Left ventricle myocardium inferior (tissue), 1 donor: Measurements from ENCODE around the gene MAP3K7CL. TPM values are rescaled to one million over a fixed set of nuclear protein-coding genes. Genes with fewer than 3 reads are reported as not detected.
A peak's percentile ranks its signal among the peaks of the same experiment; 100 is the strongest.

Source experiments
- DNase-seq: peaks from one replicate; pipeline ENCODE4 v3.0.0-alpha.2; 2020
- H3K27ac ChIP-seq: fragments of 200-600 bp; replicated peaks from 2 replicates; pipeline ENCODE4 v1.8.0; 2021
- H3K27me3 ChIP-seq: fragments of 200-600 bp; 2 replicates; pipeline ENCODE4 v1.8.0; 2021; ENCODE audit warnings: low read depth
- H3K36me3 ChIP-seq: fragments of 200-600 bp; 2 replicates; pipeline ENCODE4 v1.8.0; 2021
- H3K4me1 ChIP-seq: fragments of 200-600 bp; 2 replicates; pipeline ENCODE4 v1.8.0; 2021
- H3K4me3 ChIP-seq: fragments of 200-600 bp; 2 replicates; pipeline ENCODE4 v1.8.0; 2021; ENCODE audit warnings: mild to moderate bottlenecking, moderate library complexity
- H3K9me3 ChIP-seq: fragments of 200-600 bp; replicated peaks from 2 replicates; pipeline ENCODE4 v1.8.0; 2021
- intact Hi-C: fragments of 100-400 bp; cut with micrococcal nuclease; formaldehyde crosslinking; loops from one replicate; pipeline ENCODE4 v1.11.0; 2022
- total RNA-seq: library from RNA; stranded (reverse); fragmentation: NEBNext Ultra II Directional; extraction: Animal tissue kit (Norgen Biotek cat#: 25700); gene quantifications from one replicate; pipeline ENCODE4 v1.2.1, GENCODE V29; 2021
- TF ChIP-seq, protein P1 (sequence below): fragments of 200-600 bp; IDR thresholded peaks from 2 replicates; pipeline ENCODE4 v1.8.0; 2021; ENCODE audit warnings: antibody characterized with exemption, mild to moderate bottlenecking, borderline replicate concordance
- donor health status: DM: no; HTN: yes; CAD: no; lungs with severe emphysema.

The MAP3K7CL gene
- total RNA-seq, 1 donor from 2014 or later = 2.1 TPM

DNA sequence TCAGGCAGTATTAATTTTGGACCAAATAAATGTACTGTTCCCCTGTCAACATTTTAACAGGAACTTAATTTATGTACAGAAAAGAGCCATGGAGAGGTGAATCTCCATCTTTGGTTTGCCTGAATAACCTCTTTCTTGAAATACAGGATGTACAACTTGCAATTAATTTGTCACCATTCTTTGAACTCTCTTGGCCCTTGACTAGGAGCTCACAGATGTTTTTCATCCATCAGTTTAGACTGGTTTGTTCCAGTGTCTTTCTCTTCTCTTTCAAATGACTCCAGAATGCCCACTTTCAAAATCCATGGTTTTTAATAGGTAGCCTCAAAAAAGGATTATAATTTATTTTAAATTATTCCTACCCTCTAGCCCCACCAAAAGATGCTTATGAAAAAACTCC, 5.0 kb downstream of the MAP3K7CL start:
- Histone ChIP-seq H3K4me3 (no peak overlapping the region), H3K27ac (no peak overlapping the region), H3K36me3 (no peaks in the 10 kb centered on the region), H3K4me1 (peaks cover 10% of the 10 kb centered on the region), H3K9me3 (no peaks in the 10 kb centered on the region), H3K27me3 (no peaks in the 10 kb centered on the region)
- TF ChIP-seq, protein P1, sequence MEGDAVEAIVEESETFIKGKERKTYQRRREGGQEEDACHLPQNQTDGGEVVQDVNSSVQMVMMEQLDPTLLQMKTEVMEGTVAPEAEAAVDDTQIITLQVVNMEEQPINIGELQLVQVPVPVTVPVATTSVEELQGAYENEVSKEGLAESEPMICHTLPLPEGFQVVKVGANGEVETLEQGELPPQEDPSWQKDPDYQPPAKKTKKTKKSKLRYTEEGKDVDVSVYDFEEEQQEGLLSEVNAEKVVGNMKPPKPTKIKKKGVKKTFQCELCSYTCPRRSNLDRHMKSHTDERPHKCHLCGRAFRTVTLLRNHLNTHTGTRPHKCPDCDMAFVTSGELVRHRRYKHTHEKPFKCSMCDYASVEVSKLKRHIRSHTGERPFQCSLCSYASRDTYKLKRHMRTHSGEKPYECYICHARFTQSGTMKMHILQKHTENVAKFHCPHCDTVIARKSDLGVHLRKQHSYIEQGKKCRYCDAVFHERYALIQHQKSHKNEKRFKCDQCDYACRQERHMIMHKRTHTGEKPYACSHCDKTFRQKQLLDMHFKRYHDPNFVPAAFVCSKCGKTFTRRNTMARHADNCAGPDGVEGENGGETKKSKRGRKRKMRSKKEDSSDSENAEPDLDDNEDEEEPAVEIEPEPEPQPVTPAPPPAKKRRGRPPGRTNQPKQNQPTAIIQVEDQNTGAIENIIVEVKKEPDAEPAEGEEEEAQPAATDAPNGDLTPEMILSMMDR = no peak
- DNase-seq = no peak
- intact Hi-C loops = no loop called here

DNA sequence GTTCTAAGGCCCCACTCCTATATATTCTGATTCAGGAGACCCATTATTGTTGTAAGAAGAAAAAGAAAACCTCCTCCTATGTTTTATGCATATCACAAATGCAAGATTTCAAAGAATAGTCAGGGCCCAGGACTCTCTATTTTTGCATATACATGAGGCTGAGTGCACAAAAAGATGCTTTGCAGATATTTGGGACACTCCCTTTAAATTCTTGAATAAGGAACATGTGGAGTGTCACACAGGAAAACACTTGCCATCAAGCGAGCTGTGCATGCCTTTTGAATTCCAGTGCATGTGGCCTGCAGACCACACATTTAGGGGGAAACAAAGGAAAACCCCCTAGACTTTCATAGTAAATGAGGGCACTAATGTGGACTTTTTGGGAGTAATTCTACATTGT, 5.6 kb downstream of the MAP3K7CL start:
- TF ChIP-seq, protein P1 = no peak
- H3K27ac ChIP-seq = no peak overlapping the region
- H3K4me3 ChIP-seq = no peak overlapping the region
- H3K27me3 ChIP-seq = no peaks in the 10 kb centered on the region
- no peak for DNase-seq
- intact Hi-C loops = no loop called here
- no peaks in the 10 kb centered on the region for H3K36me3 ChIP-seq
- no peaks in the 10 kb centered on the region for H3K9me3 ChIP-seq
- peaks cover 5% of the 10 kb centered on the region for H3K4me1 ChIP-seq

DNA sequence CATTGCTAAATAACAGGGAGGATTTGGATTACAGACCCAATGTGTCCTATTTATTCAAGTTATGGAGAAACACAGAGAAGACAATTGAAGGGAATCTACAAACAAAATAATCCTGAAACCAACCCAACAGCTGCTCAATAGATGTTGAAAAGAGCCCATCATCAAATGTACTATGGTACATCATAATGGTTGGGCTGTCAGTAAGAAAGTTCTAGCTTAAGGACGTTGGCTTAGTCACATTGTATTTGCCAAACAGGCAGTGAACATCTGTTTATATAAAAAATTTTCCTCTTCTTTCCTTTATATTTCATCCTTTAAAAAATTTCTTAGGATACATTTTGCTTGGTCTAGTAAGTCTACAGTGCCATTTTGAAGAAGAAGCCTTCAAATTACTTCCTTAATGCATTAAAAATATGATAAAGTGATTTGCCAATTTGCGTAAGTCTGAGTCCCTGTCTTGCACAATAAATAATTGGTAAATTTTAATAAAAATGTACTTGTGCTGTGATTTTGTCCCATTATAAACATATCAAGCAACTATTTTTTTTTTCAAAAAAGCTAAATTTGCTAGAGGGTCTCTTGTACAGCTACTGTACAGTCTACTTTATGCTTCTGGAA, 14.4 kb downstream of the MAP3K7CL start:
- TF ChIP-seq, protein P1 = no peak
- DNase-seq = no peak
- Histone ChIP-seq H3K4me1 (peaks cover 42% of the 10 kb centered on the region), H3K27ac (peak overlapping the region; percentile 75), H3K9me3 (no peaks in the 10 kb centered on the region), H3K27me3 (no peaks in the 10 kb centered on the region), H3K36me3 (no peaks in the 10 kb centered on the region), H3K4me3 (peak overlapping the region; percentile 2)
- intact Hi-C loops = loop anchor here (10.0 kb wide), 1 partner anchor 50 kb away; no protein-coding TSS in a partner anchor

DNA sequence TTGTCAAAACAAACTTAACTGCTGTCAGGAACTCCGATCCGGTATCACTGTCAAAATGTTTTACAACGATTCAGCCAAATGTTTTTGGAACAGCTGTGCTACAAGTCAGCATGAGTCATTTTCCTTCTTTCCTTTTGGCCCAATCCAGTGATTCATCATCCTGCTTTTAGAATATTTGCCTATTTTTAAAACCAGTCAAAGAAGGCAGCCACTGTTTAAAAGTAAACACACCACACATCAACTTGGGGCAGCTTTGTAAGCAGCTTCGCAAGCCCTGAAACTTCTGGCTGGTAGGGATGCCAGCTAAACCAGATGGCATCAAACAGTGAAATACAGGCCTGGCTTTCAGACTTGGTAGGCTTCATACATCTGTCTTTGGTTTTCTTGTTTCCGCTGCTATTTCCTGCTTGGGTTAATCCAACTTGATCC, 14.9 kb downstream of the MAP3K7CL start:
- H3K27me3 ChIP-seq = no peaks in the 10 kb centered on the region
- peak overlapping the region; percentile 75 for H3K27ac ChIP-seq
- TF ChIP-seq, protein P1 = no peak
- intact Hi-C loops = loop anchor here (10.0 kb wide), 1 partner anchor 51 kb away; no protein-coding TSS in a partner anchor
- peak overlapping the region; percentile 12 for H3K4me3 ChIP-seq
- no peaks in the 10 kb centered on the region for H3K9me3 ChIP-seq
- peaks cover 42% of the 10 kb centered on the region for H3K4me1 ChIP-seq
- no peaks in the 10 kb centered on the region for H3K36me3 ChIP-seq
- no peak for DNase-seq

DNA sequence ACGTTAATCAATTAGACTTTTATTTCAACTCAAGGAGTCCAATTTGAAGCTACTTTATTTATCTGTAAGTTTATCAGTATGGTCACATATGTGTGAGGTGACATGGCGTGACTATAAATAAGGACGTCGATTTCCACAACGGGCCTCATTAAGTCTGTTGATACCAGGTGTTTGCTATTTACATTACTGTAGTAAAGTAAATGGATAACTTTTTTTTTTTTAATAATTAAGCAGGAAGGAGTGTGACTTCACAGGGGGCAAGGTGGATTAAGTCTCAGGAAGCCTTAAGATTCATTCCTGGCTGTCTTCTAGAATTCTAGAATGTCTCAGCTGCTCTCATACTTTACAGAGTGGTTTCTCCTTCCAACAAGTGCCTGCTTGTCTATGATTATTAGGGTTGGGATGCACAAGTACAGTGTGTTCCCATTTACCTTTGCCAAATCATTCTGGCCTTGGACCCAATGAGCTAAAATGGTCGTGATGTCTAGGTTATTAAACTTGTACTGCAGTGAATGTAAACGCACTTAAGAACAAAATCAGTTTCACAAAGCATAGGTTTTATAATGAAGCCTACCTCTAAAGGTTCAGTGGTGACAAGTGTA, 15.5 kb downstream of the MAP3K7CL start:
- intact Hi-C loops = loop anchor here (10.0 kb wide), 1 partner anchor 51 kb away; no protein-coding TSS in a partner anchor
- peak overlapping the region; percentile 75 for H3K27ac ChIP-seq
- peaks cover 42% of the 10 kb centered on the region for H3K4me1 ChIP-seq
- H3K36me3 ChIP-seq = no peaks in the 10 kb centered on the region
- TF ChIP-seq, protein P1 = no peak
- H3K27me3 ChIP-seq = no peaks in the 10 kb centered on the region
- no peaks in the 10 kb centered on the region for H3K9me3 ChIP-seq
- DNase-seq = no peak
- H3K4me3 ChIP-seq = no peak overlapping the region
